ENCODE data around the gene LUZP2.

Gene LUZP2

GRCh38 chr11:24598641-24599040 is 101.8 kb downstream of the LUZP2 start:
- no peaks in the 10 kb centered on the region for H3K27me3 ChIP-seq (ENCODE audit: insufficient read depth, low read length)
- WGBS, result 60% methylated on average over 1 of the region's 2 CpGs

GRCh38 chr11:24609192-24610119 is 112.6 kb downstream of the LUZP2 start:
- Histone ChIP-seq H3K4me3 (ENCODE audit: low read length) (no peak overlapping the region), H3K27me3 (ENCODE audit: insufficient read depth, low read length) (no peaks in the 10 kb centered on the region), H3K9ac (ENCODE audit: low read depth, low read length) (no peak overlapping the region), H3K36me3 (ENCODE audit: insufficient read depth, low read length) (no peaks in the 10 kb centered on the region), H3K4me1 (ENCODE audit: insufficient read depth, low read length) (no peaks in the 10 kb centered on the region), H3K27ac (ENCODE audit: low read depth, low read length) (no peak overlapping the region), H3K9me3 (ENCODE audit: insufficient read depth, low read depth, low read length) (no peaks in the 10 kb centered on the region)
- WGBS, result 96% methylated on average over 4 of the region's 4 CpGs

More at GRCh38 chr11:24598641-24599040, 101.8 kb downstream of the LUZP2 start:
- H3K9me3 ChIP-seq (ENCODE audit: insufficient read depth, low read depth, low read length), result no peaks in the 10 kb centered on the region
- H3K9ac ChIP-seq (ENCODE audit: low read depth, low read length), result no peak overlapping the region
- H3K36me3 ChIP-seq (ENCODE audit: insufficient read depth, low read length), result no peaks in the 10 kb centered on the region
- H3K27ac ChIP-seq (ENCODE audit: low read depth, low read length), result no peak overlapping the region
- no peaks in the 10 kb centered on the region for H3K4me1 ChIP-seq (ENCODE audit: insufficient read depth, low read length)
- H3K4me3 ChIP-seq (ENCODE audit: low read length), result no peak overlapping the region

GRCh38 chr11:24615451-24616160 is 118.8 kb downstream of the LUZP2 start:
- Histone ChIP-seq H3K9ac (ENCODE audit: low read depth, low read length) (no peak overlapping the region), H3K4me3 (ENCODE audit: low read length) (no peak overlapping the region)

GRCh38 chr11:24617856-24618255 is 121.0 kb downstream of the LUZP2 start:
- Histone ChIP-seq H3K4me3 (ENCODE audit: low read length) (no peak overlapping the region), H3K36me3 (ENCODE audit: insufficient read depth, low read length) (no peaks in the 10 kb centered on the region), H3K4me1 (ENCODE audit: insufficient read depth, low read length) (peaks cover 6% of the 10 kb centered on the region), H3K9me3 (ENCODE audit: insufficient read depth, low read depth, low read length) (no peaks in the 10 kb centered on the region), H3K27me3 (ENCODE audit: insufficient read depth, low read length) (no peaks in the 10 kb centered on the region), H3K9ac (ENCODE audit: low read depth, low read length) (no peak overlapping the region), H3K27ac (ENCODE audit: low read depth, low read length) (no peak overlapping the region)
- 93% methylated on average over 1 of the region's 1 CpG for WGBS

More at GRCh38 chr11:24615451-24616160, 118.8 kb downstream of the LUZP2 start:
- H3K27ac ChIP-seq (ENCODE audit: low read depth, low read length), result no peak overlapping the region
- H3K36me3 ChIP-seq (ENCODE audit: insufficient read depth, low read length), result no peaks in the 10 kb centered on the region
- no peaks in the 10 kb centered on the region for H3K9me3 ChIP-seq (ENCODE audit: insufficient read depth, low read depth, low read length)
- H3K27me3 ChIP-seq (ENCODE audit: insufficient read depth, low read length), result no peaks in the 10 kb centered on the region
- no peaks in the 10 kb centered on the region for H3K4me1 ChIP-seq (ENCODE audit: insufficient read depth, low read length)

GRCh38 chr11:24619900-24620299 is 123.0 kb downstream of the LUZP2 start:
- Histone ChIP-seq H3K4me3 (ENCODE audit: low read length) (no peak overlapping the region), H3K27me3 (ENCODE audit: insufficient read depth, low read length) (no peaks in the 10 kb centered on the region), H3K36me3 (ENCODE audit: insufficient read depth, low read length) (no peaks in the 10 kb centered on the region), H3K9me3 (ENCODE audit: insufficient read depth, low read depth, low read length) (no peaks in the 10 kb centered on the region), H3K9ac (ENCODE audit: low read depth, low read length) (no peak overlapping the region), H3K4me1 (ENCODE audit: insufficient read depth, low read length) (peaks cover 6% of the 10 kb centered on the region), H3K27ac (ENCODE audit: low read depth, low read length) (no peak overlapping the region)
- WGBS, result no CpG with 5 or more reads among the region's 1 CpG

- no peaks in the 10 kb centered on the region for H3K36me3 ChIP-seq (ENCODE audit: insufficient read depth, low read length)
- 80% methylated on average over 6 of the region's 6 CpGs for WGBS
Measured at GRCh38 chr11:24622262-24622661, 125.4 kb downstream of the LUZP2 start.

GRCh38 chr11:24623121-24623520 is 126.3 kb downstream of the LUZP2 start:
- peaks cover 6% of the 10 kb centered on the region for H3K4me1 ChIP-seq (ENCODE audit: insufficient read depth, low read length)
- H3K27me3 ChIP-seq (ENCODE audit: insufficient read depth, low read length), result no peaks in the 10 kb centered on the region
- H3K9me3 ChIP-seq (ENCODE audit: insufficient read depth, low read depth, low read length), result no peaks in the 10 kb centered on the region

More at GRCh38 chr11:24622262-24622661, 125.4 kb downstream of the LUZP2 start:
- H3K4me3 ChIP-seq (ENCODE audit: low read length), result no peak overlapping the region
- 0 out of 2 replicates have a peak overlapping the region, but pooled peaks have one; percentile 34 for H3K9ac ChIP-seq (ENCODE audit: low read depth, low read length)
- peaks cover 6% of the 10 kb centered on the region for H3K4me1 ChIP-seq (ENCODE audit: insufficient read depth, low read length)
- H3K27ac ChIP-seq (ENCODE audit: low read depth, low read length), result 0 out of 2 replicates have a peak overlapping the region, but pooled peaks have one; percentile 35
- H3K27me3 ChIP-seq (ENCODE audit: insufficient read depth, low read length), result no peaks in the 10 kb centered on the region
- H3K9me3 ChIP-seq (ENCODE audit: insufficient read depth, low read depth, low read length), result no peaks in the 10 kb centered on the region

GRCh38 chr11:24624432-24624831 is 127.6 kb downstream of the LUZP2 start:
- H3K9me3 ChIP-seq (ENCODE audit: insufficient read depth, low read depth, low read length), result no peaks in the 10 kb centered on the region
- H3K27me3 ChIP-seq (ENCODE audit: insufficient read depth, low read length), result no peaks in the 10 kb centered on the region
- no peak overlapping the region for H3K9ac ChIP-seq (ENCODE audit: low read depth, low read length)
- no peak overlapping the region for H3K4me3 ChIP-seq (ENCODE audit: low read length)
- peaks cover 6% of the 10 kb centered on the region for H3K4me1 ChIP-seq (ENCODE audit: insufficient read depth, low read length)
- 84% methylated on average over 2 of the region's 2 CpGs for WGBS
- no peaks in the 10 kb centered on the region for H3K36me3 ChIP-seq (ENCODE audit: insufficient read depth, low read length)
- H3K27ac ChIP-seq (ENCODE audit: low read depth, low read length), result no peak overlapping the region

More at GRCh38 chr11:24623121-24623520, 126.3 kb downstream of the LUZP2 start:
- Histone ChIP-seq H3K36me3 (ENCODE audit: insufficient read depth, low read length) (no peaks in the 10 kb centered on the region), H3K4me3 (ENCODE audit: low read length) (no peak overlapping the region), H3K27ac (ENCODE audit: low read depth, low read length) (no peak overlapping the region), H3K9ac (ENCODE audit: low read depth, low read length) (no peak overlapping the region)
- 100% methylated on average over 1 of the region's 1 CpG for WGBS

- no peak overlapping the region for H3K4me3 ChIP-seq (ENCODE audit: low read length)
- peaks cover 6% of the 10 kb centered on the region for H3K4me1 ChIP-seq (ENCODE audit: insufficient read depth, low read length)
- no peak overlapping the region for H3K9ac ChIP-seq (ENCODE audit: low read depth, low read length)
- H3K36me3 ChIP-seq (ENCODE audit: insufficient read depth, low read length), result no peaks in the 10 kb centered on the region
- no peaks in the 10 kb centered on the region for H3K27me3 ChIP-seq (ENCODE audit: insufficient read depth, low read length)
- 100% methylated on average over 1 of the region's 1 CpG for WGBS
- no peak overlapping the region for H3K27ac ChIP-seq (ENCODE audit: low read depth, low read length)
- H3K9me3 ChIP-seq (ENCODE audit: insufficient read depth, low read depth, low read length), result no peaks in the 10 kb centered on the region
Measured at GRCh38 chr11:24625975-24626374, 129.1 kb downstream of the LUZP2 start.

GRCh38 chr11:24628224-24628776 is 131.4 kb downstream of the LUZP2 start:
- no peak overlapping the region for H3K4me3 ChIP-seq (ENCODE audit: low read length)
- no peaks in the 10 kb centered on the region for H3K9me3 ChIP-seq (ENCODE audit: insufficient read depth, low read depth, low read length)
- WGBS, result 90% methylated on average over 5 of the region's 5 CpGs
- no peaks in the 10 kb centered on the region for H3K4me1 ChIP-seq (ENCODE audit: insufficient read depth, low read length)
- no peak overlapping the region for H3K27ac ChIP-seq (ENCODE audit: low read depth, low read length)
- no peak overlapping the region for H3K9ac ChIP-seq (ENCODE audit: low read depth, low read length)
- no peaks in the 10 kb centered on the region for H3K27me3 ChIP-seq (ENCODE audit: insufficient read depth, low read length)
- no peaks in the 10 kb centered on the region for H3K36me3 ChIP-seq (ENCODE audit: insufficient read depth, low read length)

GRCh38 chr11:24634606-24635160 is 137.8 kb downstream of the LUZP2 start:
- no peaks in the 10 kb centered on the region for H3K9me3 ChIP-seq (ENCODE audit: insufficient read depth, low read depth, low read length)
- no peak overlapping the region for H3K9ac ChIP-seq (ENCODE audit: low read depth, low read length)
- no peak overlapping the region for H3K4me3 ChIP-seq (ENCODE audit: low read length)
- WGBS, result 91% methylated on average over 1 of the region's 4 CpGs
- H3K27ac ChIP-seq (ENCODE audit: low read depth, low read length), result no peak overlapping the region
- no peaks in the 10 kb centered on the region for H3K4me1 ChIP-seq (ENCODE audit: insufficient read depth, low read length)
- H3K27me3 ChIP-seq (ENCODE audit: insufficient read depth, low read length), result no peaks in the 10 kb centered on the region
- H3K36me3 ChIP-seq (ENCODE audit: insufficient read depth, low read length), result no peaks in the 10 kb centered on the region
